ENCODE data around the gene FAM120AOS. TPM values are rescaled to one million over a fixed set of nuclear protein-coding genes. Genes with fewer than 3 reads are reported as not detected.

FAM120AOS gene
- total RNA-seq, 1 experiment from 2014 or later, result 36.0 TPM

DNA sequence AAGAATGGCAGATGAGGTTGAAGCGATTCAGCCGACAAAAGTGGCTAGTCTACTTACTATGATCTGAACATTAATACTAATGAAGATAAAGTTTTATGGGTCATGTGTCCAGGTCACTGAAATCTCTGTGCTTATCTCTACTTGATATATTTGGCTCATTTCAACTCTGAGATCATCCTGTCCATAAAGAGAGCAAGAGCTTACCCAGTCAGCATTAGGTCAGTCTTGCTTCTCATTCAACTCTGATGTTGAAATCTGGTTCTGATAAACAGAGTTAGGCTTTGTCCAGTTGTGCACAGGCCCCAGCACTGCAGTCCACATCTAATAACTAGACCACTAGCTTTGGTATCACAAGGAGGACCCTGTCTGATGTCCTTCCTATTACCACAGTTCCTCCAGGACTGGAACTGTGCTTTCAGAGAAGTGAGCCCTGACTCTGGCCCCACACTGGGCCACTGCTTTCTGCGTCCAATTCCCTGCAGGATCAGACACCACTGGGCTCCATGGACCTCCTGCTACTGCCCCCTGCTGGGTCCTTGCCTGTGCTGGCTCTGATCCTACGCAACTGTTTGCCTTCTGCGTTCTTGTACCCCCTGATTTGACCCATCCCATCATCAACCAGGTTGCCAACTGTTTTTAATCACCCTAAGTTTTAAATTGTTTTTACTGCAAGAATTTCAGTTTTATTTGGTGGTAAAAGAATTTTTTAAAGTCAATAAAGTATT lies 25.6 kb downstream of the FAM120AOS start:
- DNase-seq (ENCODE audit: low read depth, low spot score) (no peak), ATAC-seq (no peak)
- Histone ChIP-seq H3K4me3 (ENCODE audit: low read depth in 2 of 2, low read length in 2 of 2) (no peak overlapping the region), H3K27me3 (ENCODE audit: control insufficient read depth, insufficient read depth, low read length) (no peaks in the 10 kb centered on the region), H3K9me3 (ENCODE audit: control insufficient read depth, insufficient read depth, low read depth, low read length) (no peaks in the 10 kb centered on the region; the same call in 1 of the 2 replicates), H3K4me1 (ENCODE audit: control insufficient read depth, insufficient read depth, low read length) (no peaks in the 10 kb centered on the region), H3K27ac (ENCODE audit: low read length) (no peak overlapping the region), H3K36me3 (ENCODE audit: control insufficient read depth, insufficient read depth, low read length) (no peaks in the 10 kb centered on the region)
- in situ Hi-C loops (cut with HindIII; ENCODE audit: low pct_unique_long_range_greater_than_20kb, low sequenced_read_pairs) (no loop called here), intact Hi-C loops (cut with micrococcal nuclease; ENCODE audit: unreplicated experiment) (no loop called here)
- BruUV-seq (replicated peaks), result no TSS peak
- ChIA-PET CTCF (no interaction called here), POLR2A (no interaction called here)
- TF ChIP-seq, protein P1, sequence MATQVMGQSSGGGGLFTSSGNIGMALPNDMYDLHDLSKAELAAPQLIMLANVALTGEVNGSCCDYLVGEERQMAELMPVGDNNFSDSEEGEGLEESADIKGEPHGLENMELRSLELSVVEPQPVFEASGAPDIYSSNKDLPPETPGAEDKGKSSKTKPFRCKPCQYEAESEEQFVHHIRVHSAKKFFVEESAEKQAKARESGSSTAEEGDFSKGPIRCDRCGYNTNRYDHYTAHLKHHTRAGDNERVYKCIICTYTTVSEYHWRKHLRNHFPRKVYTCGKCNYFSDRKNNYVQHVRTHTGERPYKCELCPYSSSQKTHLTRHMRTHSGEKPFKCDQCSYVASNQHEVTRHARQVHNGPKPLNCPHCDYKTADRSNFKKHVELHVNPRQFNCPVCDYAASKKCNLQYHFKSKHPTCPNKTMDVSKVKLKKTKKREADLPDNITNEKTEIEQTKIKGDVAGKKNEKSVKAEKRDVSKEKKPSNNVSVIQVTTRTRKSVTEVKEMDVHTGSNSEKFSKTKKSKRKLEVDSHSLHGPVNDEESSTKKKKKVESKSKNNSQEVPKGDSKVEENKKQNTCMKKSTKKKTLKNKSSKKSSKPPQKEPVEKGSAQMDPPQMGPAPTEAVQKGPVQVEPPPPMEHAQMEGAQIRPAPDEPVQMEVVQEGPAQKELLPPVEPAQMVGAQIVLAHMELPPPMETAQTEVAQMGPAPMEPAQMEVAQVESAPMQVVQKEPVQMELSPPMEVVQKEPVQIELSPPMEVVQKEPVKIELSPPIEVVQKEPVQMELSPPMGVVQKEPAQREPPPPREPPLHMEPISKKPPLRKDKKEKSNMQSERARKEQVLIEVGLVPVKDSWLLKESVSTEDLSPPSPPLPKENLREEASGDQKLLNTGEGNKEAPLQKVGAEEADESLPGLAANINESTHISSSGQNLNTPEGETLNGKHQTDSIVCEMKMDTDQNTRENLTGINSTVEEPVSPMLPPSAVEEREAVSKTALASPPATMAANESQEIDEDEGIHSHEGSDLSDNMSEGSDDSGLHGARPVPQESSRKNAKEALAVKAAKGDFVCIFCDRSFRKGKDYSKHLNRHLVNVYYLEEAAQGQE (IDR thresholded peaks at IDR 0.05; ENCODE audit: insufficient read depth in 1 of 2, low read depth in 2 of 2, low read length in 1 of 2), result no peak
- TF ChIP-seq SIN3A (IDR thresholded peaks at IDR 0.05; ENCODE audit: borderline replicate concordance, insufficient read depth, low read depth, low read length), result no peak
- TF ChIP-seq, protein P2, sequence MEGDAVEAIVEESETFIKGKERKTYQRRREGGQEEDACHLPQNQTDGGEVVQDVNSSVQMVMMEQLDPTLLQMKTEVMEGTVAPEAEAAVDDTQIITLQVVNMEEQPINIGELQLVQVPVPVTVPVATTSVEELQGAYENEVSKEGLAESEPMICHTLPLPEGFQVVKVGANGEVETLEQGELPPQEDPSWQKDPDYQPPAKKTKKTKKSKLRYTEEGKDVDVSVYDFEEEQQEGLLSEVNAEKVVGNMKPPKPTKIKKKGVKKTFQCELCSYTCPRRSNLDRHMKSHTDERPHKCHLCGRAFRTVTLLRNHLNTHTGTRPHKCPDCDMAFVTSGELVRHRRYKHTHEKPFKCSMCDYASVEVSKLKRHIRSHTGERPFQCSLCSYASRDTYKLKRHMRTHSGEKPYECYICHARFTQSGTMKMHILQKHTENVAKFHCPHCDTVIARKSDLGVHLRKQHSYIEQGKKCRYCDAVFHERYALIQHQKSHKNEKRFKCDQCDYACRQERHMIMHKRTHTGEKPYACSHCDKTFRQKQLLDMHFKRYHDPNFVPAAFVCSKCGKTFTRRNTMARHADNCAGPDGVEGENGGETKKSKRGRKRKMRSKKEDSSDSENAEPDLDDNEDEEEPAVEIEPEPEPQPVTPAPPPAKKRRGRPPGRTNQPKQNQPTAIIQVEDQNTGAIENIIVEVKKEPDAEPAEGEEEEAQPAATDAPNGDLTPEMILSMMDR (IDR thresholded peaks at IDR 0.05), result peak; percentile 37

DNA sequence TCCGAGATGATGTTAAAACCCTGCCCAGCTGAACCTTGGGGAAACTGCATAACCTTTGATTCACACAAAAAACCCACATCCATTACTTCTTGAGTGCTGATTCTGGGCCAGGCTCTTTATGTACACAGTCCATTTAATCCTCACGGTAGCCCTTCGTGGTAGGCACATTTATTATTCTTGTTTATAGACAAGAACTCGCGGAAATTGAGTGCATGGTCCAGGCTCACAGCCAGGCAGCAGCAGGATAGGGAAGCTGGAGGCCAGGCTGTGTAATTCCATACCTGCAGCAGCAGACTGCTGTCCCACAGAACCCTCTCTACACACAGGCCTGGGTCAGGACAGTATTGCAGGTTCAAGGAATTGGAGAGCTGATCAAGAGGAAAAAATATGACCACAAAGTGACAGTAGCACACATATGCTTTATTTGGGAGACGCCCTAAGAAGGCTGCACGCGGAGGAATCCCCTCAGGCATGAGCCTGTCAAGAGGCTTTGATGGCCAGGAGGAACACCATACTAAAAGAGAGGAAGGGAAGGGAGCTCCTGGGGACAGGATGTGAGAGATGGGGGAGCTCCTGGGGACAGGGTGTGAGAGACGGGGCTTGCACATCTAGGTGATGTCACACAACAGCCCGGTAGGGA lies 30.3 kb downstream of the FAM120AOS start:
- ATAC-seq (no peak), DNase-seq (ENCODE audit: low read depth, low spot score) (no peak)
- CTCF ChIA-PET, result no interaction called here
- BruUV-seq (replicated peaks), result no TSS peak
- POLR2A ChIA-PET, result no interaction called here
- no peaks in the 10 kb centered on the region for H3K4me1 ChIP-seq (ENCODE audit: control insufficient read depth, insufficient read depth, low read length)
- H3K27me3 ChIP-seq (ENCODE audit: control insufficient read depth, insufficient read depth, low read length), result no peaks in the 10 kb centered on the region
- intact Hi-C loops (cut with micrococcal nuclease; ENCODE audit: unreplicated experiment), result no loop called here
- no peaks in the 10 kb centered on the region for H3K36me3 ChIP-seq (ENCODE audit: control insufficient read depth, insufficient read depth, low read length)
- H3K9me3 ChIP-seq (ENCODE audit: control insufficient read depth, insufficient read depth, low read depth, low read length), result no peaks in the 10 kb centered on the region; the same call in 1 of the 2 replicates
- in situ Hi-C loops (cut with HindIII; ENCODE audit: low pct_unique_long_range_greater_than_20kb, low sequenced_read_pairs), result no loop called here
- no peak overlapping the region for H3K27ac ChIP-seq (ENCODE audit: low read length)
- TF ChIP-seq POLR2AphosphoS5 (IDR thresholded peaks at IDR 0.05; ENCODE audit: low read depth, low read length), result no peak
- TF ChIP-seq SIN3A (IDR thresholded peaks at IDR 0.05; ENCODE audit: borderline replicate concordance, insufficient read depth, low read depth, low read length), result no peak
- TF ChIP-seq TCF7L2 (IDR thresholded peaks at IDR 0.05; ENCODE audit: low read depth, low read length), result no peak
- TF ChIP-seq, protein P1 (IDR thresholded peaks at IDR 0.05; ENCODE audit: insufficient read depth in 1 of 2, low read depth in 2 of 2, low read length in 1 of 2), result no peak
- TF ChIP-seq, protein P2 (IDR thresholded peaks at IDR 0.05), result no peak
- no peak overlapping the region for H3K4me3 ChIP-seq (ENCODE audit: low read depth in 2 of 2, low read length in 2 of 2)
